ENCODE measurements around the gene COL27A1.

COL27A1 gene

GRCh38 chr9:114249424-114250234 lies 94.3 kb downstream of the COL27A1 start:
- DNase-seq: no peak

GRCh38 chr9:114250235-114250568 lies 94.9 kb downstream of the COL27A1 start:
- no peak for DNase-seq

GRCh38 chr9:114250648-114251047 lies 95.3 kb downstream of the COL27A1 start:
- no peak for DNase-seq

GRCh38 chr9:114252394-114252793 lies 97.1 kb downstream of the COL27A1 start:
- DNase-seq: no peak

- DNase-seq: no peak
Observed at GRCh38 chr9:114256827-114257328, 101.5 kb downstream of the COL27A1 start.

DNA sequence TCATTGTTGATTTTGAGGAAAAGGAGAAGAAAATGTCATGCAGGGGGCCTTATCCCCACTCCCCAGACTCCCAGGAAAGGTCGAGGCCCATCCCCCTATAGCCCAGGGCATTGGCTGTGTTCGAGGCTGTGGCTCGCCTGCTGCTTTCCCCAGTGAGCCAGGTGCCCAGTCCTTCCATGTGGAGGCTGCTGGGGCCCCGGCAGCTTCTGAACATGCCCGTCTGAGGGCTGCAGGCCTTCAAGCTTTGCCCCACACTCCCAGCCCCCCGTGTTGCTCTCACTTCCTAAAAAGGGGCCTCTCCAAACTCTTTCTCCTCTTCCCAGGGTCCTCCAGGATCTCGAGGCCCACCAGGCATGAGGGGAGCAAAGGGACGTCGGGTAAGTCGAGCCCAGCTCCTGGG lies 102.9 kb downstream of the COL27A1 start:
- DNase-seq: no peak

DNA sequence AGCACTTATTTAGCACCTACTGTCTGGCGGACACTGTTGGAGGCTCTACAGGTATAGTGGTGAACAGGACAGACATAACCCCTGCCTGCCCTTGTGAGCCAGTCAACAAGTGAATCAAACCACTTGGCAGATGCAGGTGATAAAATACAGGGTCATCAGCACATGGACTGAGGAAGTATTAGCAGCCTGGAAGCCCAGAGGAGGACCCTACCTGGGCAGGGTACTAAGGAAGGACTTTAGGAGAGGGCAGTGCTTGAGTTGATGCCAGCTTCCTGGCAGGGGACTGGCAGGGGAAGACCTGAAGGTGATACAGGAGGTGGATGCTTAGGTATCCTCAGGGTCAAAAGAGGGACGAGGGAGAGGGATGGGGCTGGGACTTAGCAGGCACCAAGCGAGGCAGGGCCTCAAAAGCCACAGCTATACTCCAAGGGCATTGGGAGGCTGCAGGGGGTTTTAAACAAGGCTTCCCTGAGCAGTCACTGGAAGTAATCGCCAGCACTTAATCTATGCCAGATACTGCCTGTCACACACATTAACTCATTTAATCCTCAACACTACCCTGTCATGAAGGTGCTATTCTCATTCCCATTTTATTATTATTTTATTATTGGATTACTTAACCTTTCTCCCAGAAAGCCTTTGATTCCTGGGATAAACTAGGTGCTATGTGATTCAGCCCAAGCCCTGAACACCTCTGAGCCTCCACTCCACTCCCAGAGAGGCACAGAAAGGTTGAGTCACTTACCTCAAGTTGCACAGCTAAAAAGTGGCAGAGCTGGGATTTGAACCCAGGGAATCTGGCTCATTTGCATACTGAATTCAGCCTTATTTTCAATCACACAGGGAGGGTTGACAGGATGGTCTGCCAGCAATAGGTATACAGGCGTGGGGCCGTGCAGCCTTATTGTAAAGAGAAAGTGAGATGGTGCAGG lies 103.8 kb downstream of the COL27A1 start:
- no peak for DNase-seq

- no peak for DNase-seq
Observed at GRCh38 chr9:114259798-114260523, 104.6 kb downstream of the COL27A1 start.

- DNase-seq: no peak
Observed at GRCh38 chr9:114261026-114261425, 105.7 kb downstream of the COL27A1 start.

DNA sequence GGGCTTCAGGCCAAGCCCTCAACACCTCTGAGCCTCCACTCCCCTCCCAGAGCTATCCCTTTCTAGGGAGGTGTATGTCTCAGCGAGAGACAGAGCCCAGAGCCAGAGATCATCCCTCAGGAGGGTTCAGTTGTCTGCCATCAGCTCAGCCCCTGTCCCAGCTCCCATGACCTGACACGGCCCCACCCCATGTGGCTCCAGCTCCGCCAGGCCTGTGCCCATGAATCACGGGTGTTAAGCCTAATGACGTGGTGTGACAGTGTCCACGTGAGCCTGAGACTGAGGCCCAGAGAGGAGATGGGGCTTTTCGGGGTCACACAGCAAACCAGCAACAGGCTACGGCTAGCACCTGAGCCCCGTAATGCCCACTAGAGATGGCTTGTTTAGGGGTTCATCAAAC lies 106.7 kb downstream of the COL27A1 start:
- no peak for DNase-seq

DNA sequence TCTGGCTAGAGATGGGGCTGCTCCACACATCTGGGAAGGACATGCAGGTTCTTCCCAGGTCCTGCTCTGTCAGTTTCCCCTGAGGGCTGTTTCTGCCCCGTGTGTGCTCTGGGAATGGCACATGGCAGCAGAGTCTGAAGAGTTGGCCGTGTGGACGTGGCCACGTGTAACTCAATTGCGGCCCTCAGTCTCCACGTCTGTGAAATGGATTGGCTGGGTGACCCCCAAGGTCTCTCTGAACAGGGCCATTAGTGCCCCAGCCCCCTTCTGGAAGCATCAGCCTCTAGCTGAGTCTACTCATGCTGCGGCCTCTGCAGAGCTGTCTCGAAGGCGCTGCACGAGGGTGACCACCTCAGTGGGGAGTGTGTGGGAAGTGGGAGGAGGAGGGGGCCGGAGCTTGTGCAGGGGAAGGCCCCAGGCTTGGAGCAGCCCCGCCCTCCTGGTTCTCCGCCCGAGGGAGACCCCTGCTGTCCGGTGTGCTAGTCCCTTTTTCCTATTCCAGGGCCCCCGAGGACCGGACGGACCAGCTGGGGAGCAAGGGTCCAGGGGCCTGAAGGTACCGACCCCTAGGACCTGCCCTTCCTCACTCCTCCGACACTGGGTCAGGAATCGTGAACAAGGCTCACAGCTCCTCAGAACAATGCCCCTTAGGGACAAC lies 108.6 kb downstream of the COL27A1 start:
- DNase-seq: no peak

DNA sequence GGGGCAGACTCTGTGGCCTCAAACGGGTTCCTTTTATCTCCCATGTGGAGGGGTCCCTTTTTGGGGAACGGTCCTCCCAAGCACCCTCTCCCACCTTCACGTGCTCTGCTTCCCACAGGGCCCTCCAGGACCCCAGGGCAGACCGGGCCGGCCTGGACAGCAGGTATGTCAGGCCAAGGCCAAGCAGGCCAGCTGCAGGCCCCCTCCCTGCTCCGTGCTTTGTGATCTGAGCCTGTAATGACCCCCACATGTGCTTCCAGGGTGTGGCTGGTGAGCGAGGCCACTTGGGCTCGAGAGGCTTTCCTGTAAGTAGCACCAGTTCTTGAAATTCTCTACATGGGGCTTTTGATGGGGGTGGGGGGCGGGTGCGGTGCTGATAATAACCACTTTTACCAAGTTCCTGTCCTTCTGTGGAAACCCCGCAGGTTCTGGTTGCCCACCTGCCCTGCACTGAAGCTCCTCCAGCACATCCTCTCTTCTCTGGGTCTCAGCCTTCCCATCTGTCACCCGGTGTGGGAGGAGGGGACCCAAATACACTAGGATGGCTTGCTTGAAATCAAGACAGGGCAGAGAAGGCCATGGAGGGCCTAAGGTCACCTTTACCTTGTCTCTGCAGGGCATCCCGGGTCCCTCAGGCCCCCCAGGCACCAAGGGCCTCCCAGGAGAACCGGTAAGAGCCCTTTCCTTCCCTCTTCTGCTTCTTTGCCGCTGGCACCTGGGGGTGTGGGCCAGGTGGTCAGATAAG lies 109.6 kb downstream of the COL27A1 start:
- no peak for DNase-seq

GRCh38 chr9:114266969-114267368 lies 111.6 kb downstream of the COL27A1 start:
- DNase-seq: no peak

DNA sequence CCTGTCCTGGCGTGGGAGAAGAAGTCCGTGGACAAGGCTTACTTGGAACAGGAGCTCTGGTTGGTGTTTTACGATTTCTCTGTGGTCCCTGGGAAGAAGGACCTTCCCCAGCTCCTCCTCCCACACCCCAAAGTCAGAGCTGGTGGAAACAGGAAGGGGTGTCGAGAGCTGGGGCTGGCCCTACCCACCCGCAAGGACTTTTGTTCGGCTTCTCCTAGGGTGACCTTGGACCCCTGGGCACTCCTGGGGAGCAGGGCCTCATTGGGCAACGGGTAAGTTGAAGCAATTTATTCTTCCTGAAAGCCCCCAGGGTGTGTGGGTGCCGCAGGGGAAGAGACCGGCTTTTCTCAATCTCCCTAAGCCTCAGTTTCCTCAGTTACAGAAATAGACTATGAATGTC lies 113.7 kb downstream of the COL27A1 start:
- DNase-seq: no peak

DNA sequence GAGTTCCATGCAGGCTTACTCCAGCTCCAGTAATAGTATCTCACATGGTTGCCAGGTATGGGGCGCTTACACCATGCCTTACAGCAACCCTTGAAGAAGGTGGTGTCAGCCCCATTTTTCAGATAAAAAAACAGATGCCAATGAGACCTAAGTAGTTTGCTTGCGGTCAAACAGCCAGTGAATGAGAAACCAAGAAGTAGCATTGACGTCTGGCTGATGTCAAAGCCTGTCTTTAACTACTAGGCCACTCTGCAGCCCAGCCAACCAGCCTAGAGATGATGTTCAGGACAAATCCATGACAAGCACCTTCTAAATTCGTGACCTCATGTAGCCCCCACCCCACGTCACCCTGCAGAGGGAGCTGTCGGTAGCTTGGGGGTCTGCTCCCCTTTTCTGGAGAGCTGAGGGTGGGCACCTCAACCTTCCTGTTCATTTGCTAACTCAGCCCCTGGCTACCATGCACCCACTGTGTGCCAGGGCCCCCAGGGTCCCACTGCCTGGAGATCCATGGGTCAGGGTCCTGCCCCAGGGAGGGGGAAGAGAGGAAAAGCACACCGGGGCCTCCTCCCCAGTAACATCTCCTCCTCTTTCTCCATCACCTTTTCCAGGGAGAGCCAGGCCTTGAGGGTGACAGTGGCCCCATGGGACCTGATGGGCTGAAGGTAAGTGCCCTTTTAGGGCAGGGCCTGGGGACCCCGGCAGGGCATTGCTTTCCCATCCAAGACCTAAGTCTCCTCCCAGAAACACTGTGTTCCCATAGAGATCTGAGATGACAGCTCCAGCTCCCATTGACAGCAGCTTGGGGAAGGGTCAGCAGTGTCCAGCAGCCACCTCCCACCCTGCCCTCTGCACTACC lies 115.0 kb downstream of the COL27A1 start:
- no peak for DNase-seq

DNA sequence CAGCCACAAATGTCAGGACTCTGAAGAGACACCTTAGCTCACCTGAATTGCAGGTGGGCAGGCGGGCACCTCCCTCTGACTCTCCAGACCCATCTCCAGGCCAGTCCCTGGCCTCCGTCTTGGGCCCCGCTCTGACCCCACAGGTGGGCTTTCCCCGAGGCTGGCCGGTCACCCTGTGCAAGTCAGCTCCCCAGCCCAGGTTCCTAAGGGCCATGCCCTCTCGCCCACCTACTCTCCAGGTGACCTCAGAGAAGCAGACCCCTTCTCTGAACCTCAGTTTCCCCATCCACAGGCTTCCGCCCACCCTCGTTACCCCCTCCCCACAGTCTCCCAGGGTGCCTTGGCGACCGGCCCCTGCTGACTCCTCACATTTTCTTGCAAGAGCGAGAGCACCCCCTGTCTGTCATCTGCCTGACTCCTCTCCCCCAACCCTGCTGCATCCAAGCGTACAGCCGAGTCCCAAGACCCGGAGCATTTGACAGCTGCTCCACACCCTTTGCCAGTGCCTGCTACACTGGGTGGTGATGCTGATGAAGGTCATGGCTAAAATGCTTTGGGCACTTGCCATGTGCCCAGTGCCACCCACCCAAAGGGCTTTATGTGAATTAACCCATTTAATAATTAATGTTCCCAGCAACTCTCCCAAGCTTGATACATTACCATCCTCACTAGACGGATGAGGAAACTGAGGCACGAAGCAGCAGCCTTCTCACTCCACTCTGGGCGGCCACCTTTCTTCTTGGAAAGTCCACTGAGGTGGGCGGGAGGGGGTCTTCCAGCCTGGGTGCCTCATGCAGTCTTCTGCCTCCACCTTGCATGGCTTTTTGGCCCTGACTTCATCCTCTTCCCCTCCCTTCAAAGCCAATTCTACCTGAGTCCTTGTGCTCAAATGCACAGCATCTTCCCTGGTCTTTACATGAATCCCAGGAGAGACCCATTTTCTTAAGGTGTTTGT lies 116.5 kb downstream of the COL27A1 start:
- no peak for DNase-seq

GRCh38 chr9:114272739-114273431 lies 117.5 kb downstream of the COL27A1 start:
- DNase-seq: no peak

- DNase-seq: no peak
Observed at GRCh38 chr9:114273461-114273881, 118.1 kb downstream of the COL27A1 start.

GRCh38 chr9:114274217-114274616 lies 118.9 kb downstream of the COL27A1 start:
- DNase-seq: no peak
